HEK293 (cell line): ENCODE data around the gene NCOA6.
A peak's percentile ranks its signal among the peaks of the same experiment; 100 is the strongest.

ENCODE experiments used
- GLI2 ChIP-seq: fragments of 450-650 bp; formaldehyde crosslinking; IDR thresholded peaks from 2 replicates; pipeline ENCODE4; 2017; ENCODE audit warnings: missing biosample characterization, missing genetic modification characterization, low read depth, borderline replicate concordance
- GLI4 ChIP-seq: fragments of 450-650 bp; formaldehyde crosslinking; IDR thresholded peaks from 2 replicates; pipeline ENCODE4 v1.5.1; 2016; ENCODE audit warnings: missing biosample characterization, missing genetic modification characterization
- GLIS1 ChIP-seq: fragments of 450-650 bp; formaldehyde crosslinking; IDR thresholded peaks from 2 replicates; pipeline ENCODE4 v1.5.1; 2016; ENCODE audit warnings: missing biosample characterization, missing genetic modification characterization
- HOXA7 ChIP-seq: sonication (generic); formaldehyde crosslinking; IDR thresholded peaks from 2 replicates; pipeline ENCODE4 v1.8.1; 2022; ENCODE audit warnings: missing genetic modification reagents, borderline replicate concordance
- KLF10 ChIP-seq: fragments of 450-650 bp; IDR thresholded peaks from 2 replicates; pipeline ENCODE4 v1.5.1; 2018; ENCODE audit warnings: missing biosample characterization, mild to moderate bottlenecking, missing genetic modification characterization
- MZF1 ChIP-seq: fragments of 450-650 bp; formaldehyde crosslinking; IDR thresholded peaks from 2 replicates; pipeline ENCODE4 v1.5.1; 2017; ENCODE audit warnings: missing biosample characterization, missing genetic modification characterization, borderline replicate concordance
- PBX3 ChIP-seq: sonication (generic); formaldehyde crosslinking; IDR thresholded peaks from 2 replicates; pipeline ENCODE4 v1.8.1; 2022; ENCODE audit warnings: mild to moderate bottlenecking, moderate library complexity, missing genetic modification reagents
- SCRT2 ChIP-seq: fragments of 450-650 bp; formaldehyde crosslinking; IDR thresholded peaks from 2 replicates; pipeline ENCODE4 v1.5.1; 2016; ENCODE audit warnings: missing biosample characterization, missing genetic modification characterization
- TCF7L2 ChIP-seq: IDR thresholded peaks from 2 replicates; pipeline ENCODE4 v1.6.1; 2011; ENCODE audit warnings: low read depth, mild to moderate bottlenecking, inconsistent platforms, low read length, moderate library complexity, borderline replicate concordance
- YY2 ChIP-seq: fragments of 450-650 bp; formaldehyde crosslinking; IDR thresholded peaks from 2 replicates; pipeline ENCODE4 v1.5.1; 2016; ENCODE audit warnings: missing biosample characterization, missing genetic modification characterization
- ZBTB44 ChIP-seq: fragments of 450-650 bp; IDR thresholded peaks from 2 replicates; pipeline ENCODE4 v1.5.1; 2018; ENCODE audit warnings: missing biosample characterization, mild to moderate bottlenecking, missing genetic modification characterization
- ZFP41 ChIP-seq: fragments of 450-650 bp; formaldehyde crosslinking; IDR thresholded peaks from 2 replicates; pipeline ENCODE4 v1.5.1; 2016; ENCODE audit warnings: missing biosample characterization, missing genetic modification characterization, borderline replicate concordance
- ZNF114 ChIP-seq: fragments of 450-650 bp; formaldehyde crosslinking; IDR thresholded peaks from 2 replicates; pipeline ENCODE4 v1.5.0; 2017; ENCODE audit warnings: missing biosample characterization, missing genetic modification characterization
- ZNF133 ChIP-seq: fragments of 450-650 bp; formaldehyde crosslinking; IDR thresholded peaks from 2 replicates; pipeline ENCODE4 v1.5.1; 2016; ENCODE audit warnings: missing biosample characterization, missing genetic modification characterization
- ZNF157 ChIP-seq: fragments of 450-650 bp; formaldehyde crosslinking; IDR thresholded peaks from 2 replicates; pipeline ENCODE4 v1.5.1; 2016; ENCODE audit warnings: missing biosample characterization, missing genetic modification characterization
- ZNF169 ChIP-seq: fragments of 450-650 bp; formaldehyde crosslinking; IDR thresholded peaks from 2 replicates; pipeline ENCODE4 v1.5.1; 2016; ENCODE audit warnings: missing biosample characterization, missing genetic modification characterization
- ZNF184 ChIP-seq: fragments of 450-650 bp; IDR thresholded peaks from 2 replicates; pipeline ENCODE4 v1.5.1; 2018; ENCODE audit warnings: missing biosample characterization, mild to moderate bottlenecking, missing genetic modification characterization
- ZNF19 ChIP-seq: fragments of 450-650 bp; formaldehyde crosslinking; IDR thresholded peaks from 2 replicates; pipeline ENCODE4; 2016; ENCODE audit warnings: missing biosample characterization, missing genetic modification characterization, low read depth
- ZNF280C ChIP-seq: fragments of 450-650 bp; formaldehyde crosslinking; IDR thresholded peaks from 2 replicates; pipeline ENCODE4 v1.5.1; 2016; ENCODE audit warnings: missing biosample characterization, missing genetic modification characterization
- ZNF324 ChIP-seq: fragments of 450-650 bp; formaldehyde crosslinking; IDR thresholded peaks from 2 replicates; pipeline ENCODE4 v1.5.1; 2016; ENCODE audit warnings: missing biosample characterization, missing genetic modification characterization
- ZNF366 ChIP-seq: fragments of 450-650 bp; formaldehyde crosslinking; conservative IDR thresholded peaks from 2 replicates; pipeline ENCODE4 v1.5.1; 2016; ENCODE audit warnings: missing biosample characterization, missing genetic modification characterization
- ZNF423 ChIP-seq: fragments of 450-650 bp; formaldehyde crosslinking; IDR thresholded peaks from 2 replicates; pipeline ENCODE4 v1.5.1; 2016; ENCODE audit warnings: missing biosample characterization, missing genetic modification characterization
- ZNF426 ChIP-seq: fragments of 450-650 bp; formaldehyde crosslinking; IDR thresholded peaks from 2 replicates; pipeline ENCODE4 v1.5.1; 2017; ENCODE audit warnings: missing biosample characterization, missing genetic modification characterization, mild to moderate bottlenecking, inconsistent platforms, moderate library complexity
- ZNF558 ChIP-seq: fragments of 450-650 bp; formaldehyde crosslinking; IDR thresholded peaks from 2 replicates; pipeline ENCODE4 v1.5.1; 2016; ENCODE audit warnings: missing biosample characterization, missing genetic modification characterization
- ZNF777 ChIP-seq: fragments of 450-650 bp; formaldehyde crosslinking; IDR thresholded peaks from 2 replicates; pipeline ENCODE4 v1.5.1; 2017; ENCODE audit warnings: missing biosample characterization, missing genetic modification characterization, borderline replicate concordance
- ZSCAN16 ChIP-seq: fragments of 450-650 bp; formaldehyde crosslinking; IDR thresholded peaks from 2 replicates; pipeline ENCODE4 v1.5.1; 2016; ENCODE audit warnings: missing biosample characterization, missing genetic modification characterization
- TF ChIP-seq, protein P1 (sequence below): fragments of 450-650 bp; formaldehyde crosslinking; conservative IDR thresholded peaks from 2 replicates; pipeline ENCODE4 v1.5.1; 2016; ENCODE audit warnings: low read depth, missing biosample characterization, missing genetic modification characterization
- TF ChIP-seq, protein P2 (sequence below): fragments of 450-650 bp; formaldehyde crosslinking; IDR thresholded peaks from 2 replicates; pipeline ENCODE4 v1.5.1; 2016; ENCODE audit warnings: missing biosample characterization, missing genetic modification characterization
- TF ChIP-seq, protein P3 (sequence below): fragments of 450-650 bp; IDR thresholded peaks from 2 replicates; pipeline ENCODE4 v1.5.1; 2018; ENCODE audit warnings: missing biosample characterization, missing genetic modification characterization

Gene NCOA6

GRCh38 chr20:34703424-34704176 is 121.9 kb downstream of the NCOA6 start (continued):
- TF ChIP-seq PBX3 (CRISPR knock-in tag) (no peak), ZNF426 (tag by site-specific recombination) (no peak), ZNF777 (no peak; the same call in 1 of the 2 replicates), ZNF169 (no peak), ZNF280C (tag by site-specific recombination) (no peak), ZNF184 (tag by site-specific recombination) (no peak), ZNF157 (tag by site-specific recombination) (no peak), ZNF423 (tag by site-specific recombination) (no peak), ZFP41 (tag by site-specific recombination) (no peak), TCF7L2 (no peak), ZNF133 (no peak), GLIS1 (tag by site-specific recombination) (no peak; the same call in 1 of the 2 replicates), MZF1 (tag by site-specific recombination) (no peak), ZNF558 (tag by site-specific recombination) (no peak), GLI2 (no peak), ZNF114 (no peak), ZNF324 (tag by site-specific recombination) (no peak), GLI4 (tag by site-specific recombination) (no peak), ZNF19 (tag by site-specific recombination) (no peak), ZNF366 (peak; percentile 79), HOXA7 (CRISPR knock-in tag) (no peak), ZBTB44 (no peak), SCRT2 (tag by site-specific recombination) (no peak), YY2 (tag by site-specific recombination) (no peak), ZSCAN16 (tag by site-specific recombination) (no peak), KLF10 (tag by site-specific recombination) (no peak)
- TF ChIP-seq, protein P1, sequence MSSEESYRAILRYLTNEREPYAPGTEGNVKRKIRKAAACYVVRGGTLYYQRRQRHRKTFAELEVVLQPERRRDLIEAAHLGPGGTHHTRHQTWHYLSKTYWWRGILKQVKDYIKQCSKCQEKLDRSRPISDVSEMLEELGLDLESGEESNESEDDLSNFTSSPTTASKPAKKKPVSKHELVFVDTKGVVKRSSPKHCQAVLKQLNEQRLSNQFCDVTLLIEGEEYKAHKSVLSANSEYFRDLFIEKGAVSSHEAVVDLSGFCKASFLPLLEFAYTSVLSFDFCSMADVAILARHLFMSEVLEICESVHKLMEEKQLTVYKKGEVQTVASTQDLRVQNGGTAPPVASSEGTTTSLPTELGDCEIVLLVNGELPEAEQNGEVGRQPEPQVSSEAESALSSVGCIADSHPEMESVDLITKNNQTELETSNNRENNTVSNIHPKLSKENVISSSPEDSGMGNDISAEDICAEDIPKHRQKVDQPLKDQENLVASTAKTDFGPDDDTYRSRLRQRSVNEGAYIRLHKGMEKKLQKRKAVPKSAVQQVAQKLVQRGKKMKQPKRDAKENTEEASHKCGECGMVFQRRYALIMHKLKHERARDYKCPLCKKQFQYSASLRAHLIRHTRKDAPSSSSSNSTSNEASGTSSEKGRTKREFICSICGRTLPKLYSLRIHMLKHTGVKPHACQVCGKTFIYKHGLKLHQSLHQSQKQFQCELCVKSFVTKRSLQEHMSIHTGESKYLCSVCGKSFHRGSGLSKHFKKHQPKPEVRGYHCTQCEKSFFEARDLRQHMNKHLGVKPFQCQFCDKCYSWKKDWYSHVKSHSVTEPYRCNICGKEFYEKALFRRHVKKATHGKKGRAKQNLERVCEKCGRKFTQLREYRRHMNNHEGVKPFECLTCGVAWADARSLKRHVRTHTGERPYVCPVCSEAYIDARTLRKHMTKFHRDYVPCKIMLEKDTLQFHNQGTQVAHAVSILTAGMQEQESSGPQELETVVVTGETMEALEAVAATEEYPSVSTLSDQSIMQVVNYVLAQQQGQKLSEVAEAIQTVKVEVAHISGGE = peak; percentile 49; the same call in 1 of the 2 replicates
- TF ChIP-seq, protein P2, sequence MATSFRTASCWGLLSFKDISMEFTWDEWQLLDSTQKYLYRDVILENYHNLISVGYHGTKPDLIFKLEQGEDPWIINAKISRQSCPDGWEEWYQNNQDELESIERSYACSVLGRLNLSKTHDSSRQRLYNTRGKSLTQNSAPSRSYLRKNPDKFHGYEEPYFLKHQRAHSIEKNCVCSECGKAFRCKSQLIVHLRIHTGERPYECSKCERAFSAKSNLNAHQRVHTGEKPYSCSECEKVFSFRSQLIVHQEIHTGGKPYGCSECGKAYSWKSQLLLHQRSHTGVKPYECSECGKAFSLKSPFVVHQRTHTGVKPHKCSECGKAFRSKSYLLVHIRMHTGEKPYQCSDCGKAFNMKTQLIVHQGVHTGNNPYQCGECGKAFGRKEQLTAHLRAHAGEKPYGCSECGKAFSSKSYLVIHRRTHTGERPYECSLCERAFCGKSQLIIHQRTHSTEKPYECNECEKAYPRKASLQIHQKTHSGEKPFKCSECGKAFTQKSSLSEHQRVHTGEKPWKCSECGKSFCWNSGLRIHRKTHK = no peak
- TF ChIP-seq, protein P3, sequence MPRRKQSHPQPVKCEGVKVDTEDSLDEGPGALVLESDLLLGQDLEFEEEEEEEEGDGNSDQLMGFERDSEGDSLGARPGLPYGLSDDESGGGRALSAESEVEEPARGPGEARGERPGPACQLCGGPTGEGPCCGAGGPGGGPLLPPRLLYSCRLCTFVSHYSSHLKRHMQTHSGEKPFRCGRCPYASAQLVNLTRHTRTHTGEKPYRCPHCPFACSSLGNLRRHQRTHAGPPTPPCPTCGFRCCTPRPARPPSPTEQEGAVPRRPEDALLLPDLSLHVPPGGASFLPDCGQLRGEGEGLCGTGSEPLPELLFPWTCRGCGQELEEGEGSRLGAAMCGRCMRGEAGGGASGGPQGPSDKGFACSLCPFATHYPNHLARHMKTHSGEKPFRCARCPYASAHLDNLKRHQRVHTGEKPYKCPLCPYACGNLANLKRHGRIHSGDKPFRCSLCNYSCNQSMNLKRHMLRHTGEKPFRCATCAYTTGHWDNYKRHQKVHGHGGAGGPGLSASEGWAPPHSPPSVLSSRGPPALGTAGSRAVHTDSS (tag by site-specific recombination) = no peak
